T-cell (primary cell): ENCODE data around the gene TRPM8. TPM values are rescaled to one million over a fixed set of nuclear protein-coding genes. Genes with fewer than 3 reads are reported as not detected.

ENCODE experiments used
- ATAC-seq, 4 experiments: fragments of 200-7000 bp in 3 of 4; fragments of 150-1000 bp in 1 of 4; cut with Tn5 transposase; replicated peaks in 1 of 4; 1 replicate in 3 of 4; 2 replicates in 1 of 4; pipeline ENCODE4 v1.10.0; 2021; ENCODE audit warnings: moderate library complexity in 3 of 4, mild to moderate bottlenecking in 2 of 4, moderate number of reproducible peaks in 1 of 4
- CTCF ChIA-PET, 2 donors: fragments of 300-600 bp; sonication (Branson Sonifier 250); formaldehyde crosslinking; loops; one replicate each; lab custom pipeline; 2022; ENCODE audit warnings: antibody characterized with exemption in 2 of 2; lab: Charles Lee
- POLR2A ChIA-PET, 2 donors: fragments of 300-600 bp; sonication (Branson Sonifier 250); formaldehyde crosslinking; loops; one replicate each; lab custom pipeline; 2022; ENCODE audit warnings: antibody characterized with exemption in 2 of 2; lab: Charles Lee
- DNase-seq, 35 experiments: peaks; one replicate each; pipeline versions ENCODE4 v3.0.0 to v3.0.0-alpha.2; 2013 to 2023
- H3K27ac ChIP-seq: one replicate; pipeline ENCODE4 v1.5.1; 2013; ENCODE audit warnings: low read length
- H3K27me3 ChIP-seq, 2 experiments: replicated peaks in 1 of 2; 1 replicate in 1 of 2; 2 replicates in 1 of 2; pipeline versions ENCODE4 v1.6.1 to v1.7.0; 2013; ENCODE audit warnings: low read length in 1 of 2, mixed read lengths in 1 of 2; ENCODE audit not compliant: control insufficient read depth in 2 of 2, insufficient read depth in 2 of 2; ENCODE audit errors: extremely low read depth in 1 of 2
- H3K36me3 ChIP-seq, 2 donors: 1 replicate in 1 of 2; 2 replicates in 1 of 2; pipeline versions ENCODE4 v1.6.1 to v1.7.0; 2013; ENCODE audit warnings: low read length in 1 of 2; ENCODE audit not compliant: control insufficient read depth in 2 of 2, insufficient read depth in 1 of 2; ENCODE audit errors: extremely low read depth in 1 of 2
- H3K4me1 ChIP-seq, 2 experiments: 1 replicate in 1 of 2; 2 replicates in 1 of 2; pipeline versions ENCODE4 v1.6.1 to v1.7.0; 2013; ENCODE audit warnings: low read length in 2 of 2, mixed read lengths in 1 of 2; ENCODE audit not compliant: insufficient read depth in 2 of 2, control insufficient read depth in 1 of 2; ENCODE audit errors: extremely low read depth in 1 of 2
- H3K4me3 ChIP-seq, 2 donors: 1 replicate in 1 of 2; 2 replicates in 1 of 2; pipeline versions ENCODE4 v1.5.1 to v1.7.0; 2013; ENCODE audit warnings: mild to moderate bottlenecking in 2 of 2, low read length in 1 of 2, moderate library complexity in 1 of 2; ENCODE audit not compliant: control insufficient read depth in 1 of 2; ENCODE audit errors: extremely low read depth in 1 of 2
- H3K9me3 ChIP-seq: 2 replicates; pipeline ENCODE4 v1.7.0; 2013
- H3K27ac Mint-ChIP-seq, 2 donors: one replicate each; pipeline ENCODE4 v1.8.0; 2020 to 2021; ENCODE audit warnings: mild to moderate bottlenecking in 2 of 2, mixed read lengths in 2 of 2
- H3K27me3 Mint-ChIP-seq, 2 donors: one replicate each; pipeline ENCODE4 v1.8.0; 2021 to 2022; ENCODE audit warnings: mixed read lengths in 2 of 2
- H3K36me3 Mint-ChIP-seq: one replicate; pipeline ENCODE4 v1.8.0; 2021; ENCODE audit warnings: mixed read lengths
- H3K4me1 Mint-ChIP-seq, 3 donors: one replicate each; pipeline ENCODE4 v1.8.0; 2020 to 2022; ENCODE audit warnings: mixed read lengths in 3 of 3, mild to moderate bottlenecking in 1 of 3
- H3K4me3 Mint-ChIP-seq, 3 donors: one replicate each; pipeline ENCODE4 v1.8.0; 2020 to 2022; ENCODE audit warnings: mild to moderate bottlenecking in 3 of 3, mixed read lengths in 3 of 3, moderate library complexity in 3 of 3
- H3K9me3 Mint-ChIP-seq, 3 donors: one replicate each; pipeline ENCODE4 v1.8.0; 2020 to 2022; ENCODE audit warnings: mixed read lengths in 3 of 3
- WGBS: methylation state at CpG from one replicate; pipeline ENCODE4 v1.1.5; 2013; ENCODE audit warnings: missing lambda C conversion rate; ENCODE audit not compliant: insufficient coverage; 5-methylcytosine and 5-hydroxymethylcytosine counted together
- total RNA-seq, 35 experiments: library from RNA in 6 of 35; stranded (reverse) in 6 of 35; fragments of 120-200 nt in 1 of 35; gene quantifications; one replicate each; pipeline versions ENCODE4 v1.2.1 to v1.2.4 and lab custom pipeline; 2013 to 2026

The TRPM8 gene
- total RNA-seq, 5 donors from 2014 or later (not counting 1 experiment from before 2014, with no cell fraction given) = not detected

DNA sequence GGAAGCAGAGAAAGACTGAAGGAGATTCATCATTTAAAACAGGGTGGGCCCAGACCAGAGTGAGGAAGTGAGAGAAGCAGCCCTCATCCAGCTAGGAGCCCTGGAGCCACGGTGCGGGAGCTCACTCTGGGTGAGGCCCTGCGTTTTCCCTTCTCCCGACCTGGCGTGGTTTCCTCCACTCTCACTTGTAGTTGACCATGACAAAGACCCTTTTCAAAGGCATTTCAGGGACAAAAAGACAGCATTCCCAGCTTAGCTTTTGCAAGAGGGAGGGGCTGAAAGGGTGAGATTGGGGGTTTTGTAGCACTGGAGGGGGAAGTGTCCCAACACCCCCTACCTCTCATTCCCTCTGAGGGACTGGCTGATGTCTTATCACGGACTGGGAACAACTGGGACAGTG, 56.6 kb downstream of the TRPM8 start:
- H3K27me3 Mint-ChIP-seq = peaks cover 5 to 7% of the 10 kb centered on the region in 2 donors
- no peaks in the 10 kb centered on the region for H3K9me3 Mint-ChIP-seq
- no peaks in the 10 kb centered on the region for H3K9me3 ChIP-seq
- H3K27ac Mint-ChIP-seq = no peak overlapping the region
- H3K4me1 Mint-ChIP-seq = peaks cover 20 to 24% (median 24%) of the 10 kb centered on the region in 3 donors
- H3K27ac ChIP-seq = no peak overlapping the region
- ATAC-seq = no peak
- H3K36me3 Mint-ChIP-seq = no peaks in the 10 kb centered on the region
- POLR2A ChIA-PET = no interaction called here
- H3K36me3 ChIP-seq = no peaks in the 10 kb centered on the region
- no CpG with 5 or more reads among the region's 6 CpGs for WGBS
- H3K4me3 Mint-ChIP-seq = no peak overlapping the region
- peaks cover 0 to 18% of the 10 kb centered on the region in 2 experiments for H3K4me1 ChIP-seq
- peaks cover 0 to 7% of the 10 kb centered on the region in 2 experiments for H3K27me3 ChIP-seq
- no peak for DNase-seq
- CTCF ChIA-PET = interaction anchor here in 1 of 2 donors (1.7 kb wide), 1 partner anchor 528 kb away, joined by 4 read pairs; no protein-coding TSS in a partner anchor
- H3K4me3 ChIP-seq = no peak overlapping the region

GRCh38 chr2:233974530-233975071, 57.4 kb downstream of the TRPM8 start:
- peaks cover 18 to 26% (median 24%) of the 10 kb centered on the region in 3 donors for H3K4me1 Mint-ChIP-seq
- POLR2A ChIA-PET = no interaction called here
- no peak overlapping the region for H3K27ac Mint-ChIP-seq
- no peaks in the 10 kb centered on the region for H3K9me3 Mint-ChIP-seq
- Histone ChIP-seq H3K36me3 (no peaks in the 10 kb centered on the region), H3K27me3 (peaks cover 0 to 7% of the 10 kb centered on the region in 2 experiments), H3K27ac (no peak overlapping the region), H3K4me1 (peaks cover 0 to 19% of the 10 kb centered on the region in 2 experiments), H3K4me3 (no peak overlapping the region), H3K9me3 (no peaks in the 10 kb centered on the region)
- WGBS = 53% methylated on average over 3 of the region's 4 CpGs
- CTCF ChIA-PET = interaction anchor here (0.7 to 1.7 kb wide), 3 partner anchors 198 to 571 kb away, joined by 3 to 4 read pairs (median 4); no protein-coding TSS in a partner anchor
- no peaks in the 10 kb centered on the region for H3K36me3 Mint-ChIP-seq
- no peak overlapping the region for H3K4me3 Mint-ChIP-seq
- ATAC-seq (no peak), DNase-seq (no peak)
- H3K27me3 Mint-ChIP-seq = peaks cover 5 to 7% of the 10 kb centered on the region in 2 donors

- Histone ChIP-seq H3K4me3 (no peak overlapping the region), H3K4me1 (peaks cover 0 to 19% of the 10 kb centered on the region in 2 experiments), H3K36me3 (no peaks in the 10 kb centered on the region), H3K27ac (no peak overlapping the region), H3K27me3 (peaks cover 0 to 7% of the 10 kb centered on the region in 2 experiments), H3K9me3 (no peaks in the 10 kb centered on the region)
- 79% methylated on average over 5 of the region's 5 CpGs for WGBS
- ChIA-PET CTCF (interaction anchor here in 1 of 2 donors (0.6 kb wide), 1 partner anchor 522 kb away, joined by 4 read pairs; no protein-coding TSS in a partner anchor), POLR2A (no interaction called here)
- DNase-seq (no peak), ATAC-seq (no peak)
- H3K27me3 Mint-ChIP-seq = peaks cover 0 to 6% of the 10 kb centered on the region in 2 donors
- no peak overlapping the region for H3K4me3 Mint-ChIP-seq
- no peaks in the 10 kb centered on the region for H3K9me3 Mint-ChIP-seq
- peak overlapping the region in 1 of 2 donors; percentile 54 for H3K27ac Mint-ChIP-seq
- H3K4me1 Mint-ChIP-seq = peaks cover 18 to 26% (median 25%) of the 10 kb centered on the region in 3 donors
- no peaks in the 10 kb centered on the region for H3K36me3 Mint-ChIP-seq
These were observed 58.9 kb downstream of the TRPM8 start for GRCh38 chr2:233976087-233976486.

- Mint-ChIP-seq H3K27me3 (peaks cover 0 to 2% of the 10 kb centered on the region in 2 donors), H3K9me3 (no peaks in the 10 kb centered on the region), H3K27ac (peak overlapping the region; percentile 26 to 62), H3K4me1 (peaks cover 18 to 27% (median 26%) of the 10 kb centered on the region in 3 donors), H3K4me3 (no peak overlapping the region), H3K36me3 (no peaks in the 10 kb centered on the region)
- no peaks in the 10 kb centered on the region for H3K36me3 ChIP-seq
- H3K4me1 ChIP-seq = peaks cover 0 to 19% of the 10 kb centered on the region in 2 experiments
- H3K4me3 ChIP-seq = no peak overlapping the region
- CTCF ChIA-PET = interaction anchor here (0.9 to 1.1 kb wide), 2 partner anchors 568 to 569 kb away, joined by 3 to 5 read pairs; no protein-coding TSS in a partner anchor
- 33% methylated on average over 4 of the region's 8 CpGs for WGBS
- H3K9me3 ChIP-seq = no peaks in the 10 kb centered on the region
- H3K27ac ChIP-seq = peak overlapping the region; percentile 38
- POLR2A ChIA-PET = no interaction called here
- peak in 3 of 4 experiments; percentile 74 to 78 (median 75) for ATAC-seq
- peak in 5 of 35 experiments; percentile 2 to 80 (median 26) for DNase-seq
- peaks cover 0 to 7% of the 10 kb centered on the region in 2 experiments for H3K27me3 ChIP-seq
These were observed 59.6 kb downstream of the TRPM8 start for GRCh38 chr2:233976690-233977294.

DNA sequence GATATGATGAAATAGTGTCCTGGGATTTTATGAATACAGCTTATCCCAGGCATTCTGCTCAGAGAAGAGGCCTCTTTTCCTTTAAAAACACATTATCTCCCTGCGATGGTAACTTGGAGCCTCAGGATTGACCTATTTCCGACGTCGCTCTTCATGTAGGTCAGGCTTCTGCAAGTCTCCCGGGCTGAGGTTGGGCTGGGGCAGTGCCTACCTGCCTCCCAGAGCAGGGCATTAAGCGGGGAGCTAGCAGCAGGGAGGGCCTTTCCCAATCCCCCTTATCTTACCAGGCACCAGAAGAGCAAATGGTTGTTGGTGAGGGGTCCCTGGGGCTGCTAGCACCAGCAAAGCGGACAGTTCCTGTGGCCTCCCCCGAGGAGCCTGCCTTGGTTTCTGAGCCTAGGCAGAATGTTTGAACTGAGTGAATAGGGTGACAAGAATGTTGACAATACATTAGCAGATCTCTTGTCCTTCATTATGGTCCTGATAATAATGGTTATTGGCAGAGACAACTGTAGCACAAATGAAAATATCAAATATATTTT, 60.2 kb downstream of the TRPM8 start:
- CTCF ChIA-PET = interaction anchor here (0.5 to 1.1 kb wide), 5 partner anchors 11 to 568 kb away, joined by 3 to 5 read pairs (median 4); no protein-coding TSS in a partner anchor
- Mint-ChIP-seq H3K27ac (peak overlapping the region in 1 of 2 donors; percentile 23), H3K4me3 (no peak overlapping the region)

DNA sequence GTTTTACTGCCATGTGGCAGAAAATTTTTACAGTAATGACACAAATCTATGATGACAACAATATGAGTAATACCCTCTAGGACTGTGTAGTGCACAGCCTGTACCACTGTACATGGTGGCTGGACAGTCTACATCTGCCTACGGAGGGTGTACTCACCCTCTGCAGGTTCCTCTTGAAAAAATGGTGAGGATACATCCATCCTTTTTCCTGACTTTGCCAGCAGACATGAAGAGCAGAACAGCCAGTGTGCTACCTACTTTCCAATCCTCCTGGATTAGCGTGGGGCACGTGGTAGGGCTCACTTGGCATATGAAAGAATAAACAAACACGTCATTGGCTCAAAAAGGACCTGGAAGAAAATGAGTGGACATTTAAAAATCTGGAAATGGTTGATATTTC, 62.6 kb downstream of the TRPM8 start:
- no peak for ATAC-seq
- WGBS = 88% methylated on average over 1 of the region's 4 CpGs
- H3K27ac Mint-ChIP-seq = no peak overlapping the region

More for the DNA sequence above, 60.2 kb downstream of the TRPM8 start:
- WGBS = 100% methylated on average over 1 of the region's 8 CpGs
- no peak for DNase-seq
- H3K27ac ChIP-seq = peak overlapping the region; percentile 38
- no peak for ATAC-seq
- H3K9me3 ChIP-seq = no peaks in the 10 kb centered on the region
- Mint-ChIP-seq H3K4me1 (peaks cover 18 to 27% (median 26%) of the 10 kb centered on the region in 3 donors), H3K36me3 (no peaks in the 10 kb centered on the region), H3K27me3 (peaks cover 0 to 2% of the 10 kb centered on the region in 2 donors), H3K9me3 (no peaks in the 10 kb centered on the region)
- H3K4me3 ChIP-seq = no peak overlapping the region
- H3K27me3 ChIP-seq = peaks cover 0 to 7% of the 10 kb centered on the region in 2 experiments
- POLR2A ChIA-PET = interaction anchor here in 1 of 2 donors (0.6 kb wide), 1 partner anchor 253 kb away, joined by 3 read pairs; no protein-coding TSS in a partner anchor
- H3K4me1 ChIP-seq = peaks cover 0 to 19% of the 10 kb centered on the region in 2 experiments
- no peaks in the 10 kb centered on the region for H3K36me3 ChIP-seq

More for the DNA sequence above, 62.6 kb downstream of the TRPM8 start:
- Mint-ChIP-seq H3K27me3 (no peaks in the 10 kb centered on the region), H3K36me3 (no peaks in the 10 kb centered on the region), H3K4me3 (no peak overlapping the region), H3K4me1 (peaks cover 18 to 27% (median 26%) of the 10 kb centered on the region in 3 donors), H3K9me3 (peaks cover 0 to 4% (median 0%) of the 10 kb centered on the region in 3 donors)
- DNase-seq = no peak
- Histone ChIP-seq H3K4me1 (peaks cover 0 to 19% of the 10 kb centered on the region in 2 experiments), H3K27ac (no peak overlapping the region), H3K4me3 (no peak overlapping the region), H3K36me3 (no peaks in the 10 kb centered on the region), H3K27me3 (no peaks in the 10 kb centered on the region), H3K9me3 (no peaks in the 10 kb centered on the region)
- CTCF ChIA-PET = no interaction called here
- POLR2A ChIA-PET = no interaction called here
